Lung (tissue), 12 donors: ENCODE data around the gene PRICKLE1. TPM values are rescaled to one million over a fixed set of nuclear protein-coding genes. Genes with fewer than 3 reads are reported as not detected.

Source experiments
- ATAC-seq: fragments of 200-7000 bp; cut with Tn5 transposase; one replicate; pipeline ENCODE4 v1.9.1; 2020; ENCODE audit warnings: moderate number of reproducible peaks; ENCODE audit not compliant: insufficient read depth, low FRiP score
- DNase-seq, 3 donors: peaks; one replicate each; pipeline ENCODE4 v3.0.0-alpha.2; 2013 to 2017
- H3K27ac ChIP-seq, 2 donors: one replicate each; pipeline ENCODE4 v1.5.1; 2013; ENCODE audit warnings: mild to moderate bottlenecking in 2 of 2, moderate library complexity in 2 of 2, control low read depth in 1 of 2, inconsistent platforms in 1 of 2, low read depth in 1 of 2, low read length in 1 of 2
- H3K27me3 ChIP-seq, 3 donors: one replicate each; pipeline ENCODE4 v1.5.1; 2013; ENCODE audit warnings: low read length in 2 of 3; ENCODE audit not compliant: control insufficient read depth in 3 of 3, insufficient read depth in 3 of 3
- H3K36me3 ChIP-seq, 4 donors: one replicate each; pipeline ENCODE4 v1.5.1; 2013; ENCODE audit warnings: low read length in 4 of 4, mild to moderate bottlenecking in 1 of 4, moderate library complexity in 1 of 4; ENCODE audit not compliant: control insufficient read depth in 4 of 4, insufficient read depth in 4 of 4
- H3K4me1 ChIP-seq, 5 donors: one replicate each; pipeline ENCODE4 v1.5.1; 2013; ENCODE audit warnings: low read length in 5 of 5, mild to moderate bottlenecking in 2 of 5, moderate library complexity in 1 of 5; ENCODE audit not compliant: control insufficient read depth in 5 of 5, insufficient read depth in 5 of 5
- H3K4me3 ChIP-seq: one replicate; pipeline ENCODE4 v1.5.1; 2013; ENCODE audit warnings: mild to moderate bottlenecking, control low read depth, moderate library complexity
- H3K9ac ChIP-seq, 2 donors: one replicate each; pipeline ENCODE4 v1.5.1; 2013; ENCODE audit warnings: low read length in 2 of 2, control low read depth in 1 of 2; ENCODE audit not compliant: insufficient read depth in 1 of 2
- H3K9me3 ChIP-seq, 4 donors: one replicate each; pipeline ENCODE4 v1.5.1; 2013; ENCODE audit warnings: low read length in 3 of 4, mild to moderate bottlenecking in 1 of 4, moderate library complexity in 1 of 4; ENCODE audit not compliant: control insufficient read depth in 4 of 4, insufficient read depth in 3 of 4
- CTCF ChIP-seq: IDR thresholded peaks from 2 replicates; pipeline ENCODE4 v1.5.1; 2012; ENCODE audit warnings: mild to moderate bottlenecking; ENCODE audit errors: control extremely low read depth, extremely low read depth
- WGBS, 2 donors: extraction: QIAGEN DNeasy Blood & Tissue Kit; methylation state at CpG; one replicate each; pipeline ENCODE4 v1.1.7; 2013; 5-methylcytosine and 5-hydroxymethylcytosine counted together
- polyA plus RNA-seq, 2 donors: library from polyadenylated mRNA; stranded (reverse); fragments of 200-250 nt; gene quantifications; one replicate each; pipeline ENCODE4 v1.2.1, GENCODE V29; 2013
- total RNA-seq, 2 donors: library from RNA; depleted of rRNA in 1 of 2; stranded (reverse); fragments of >200 nt in 1 of 2; gene quantifications; one replicate each; pipeline ENCODE4 v1.2.1, GENCODE V29; 2014 to 2021
- donor health status: control.
- donor health status: control.
- donor health status: Bipolar disorder and iron deficiency.
- donor health status: healthy.
- donor health status: DM: yes; HTN: yes; CAD: no.

The PRICKLE1 gene
- total and polyA plus RNA-seq, 4 donors = 2.1 to 60.1 (median 7.8) TPM

DNA sequence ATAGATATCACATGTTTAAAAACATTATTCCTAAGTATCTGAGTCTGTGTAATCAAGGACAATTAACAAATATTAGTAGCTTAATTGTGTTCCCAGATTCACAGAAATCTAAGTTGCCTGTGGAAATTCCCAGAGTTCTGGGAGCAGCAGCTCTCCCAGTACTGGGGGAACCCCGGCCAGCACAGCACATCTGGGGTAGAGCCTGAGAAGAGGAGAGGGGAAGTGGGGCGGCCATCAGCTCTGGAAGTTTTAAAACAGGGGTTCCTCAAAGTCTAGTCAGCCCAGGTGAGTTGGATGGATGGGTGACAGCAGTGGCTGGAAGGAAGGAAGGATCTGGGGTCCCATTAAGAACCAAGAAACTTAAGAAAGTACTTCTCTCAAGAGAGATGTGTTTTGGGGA, 24.6 kb downstream of the PRICKLE1 start:
- ATAC-seq (no peak), DNase-seq (no peak)
- no peak overlapping the region for H3K9ac ChIP-seq
- 68 to 74% methylated on average over 2 of the region's 2 CpGs for WGBS, 2 donors
- peaks cover 0 to 7% (median 6%) of the 10 kb centered on the region in 5 donors for H3K4me1 ChIP-seq
- H3K27ac ChIP-seq = no peak overlapping the region
- TF ChIP-seq CTCF = no peak
- no peaks in the 10 kb centered on the region for H3K9me3 ChIP-seq
- H3K36me3 ChIP-seq = peaks cover 0 to 4% (median 0%) of the 10 kb centered on the region in 4 donors
- no peaks in the 10 kb centered on the region for H3K27me3 ChIP-seq
- no peak overlapping the region for H3K4me3 ChIP-seq

- Histone ChIP-seq H3K36me3 (peaks cover 0 to 4% (median 0%) of the 10 kb centered on the region in 4 donors), H3K9me3 (no peaks in the 10 kb centered on the region), H3K9ac (no peak overlapping the region), H3K4me3 (no peak overlapping the region), H3K27ac (no peak overlapping the region), H3K4me1 (peaks cover 0 to 9% (median 2%) of the 10 kb centered on the region in 5 donors), H3K27me3 (no peaks in the 10 kb centered on the region)
- no peak for TF ChIP-seq CTCF
- WGBS, 2 donors = 70 to 75% methylated on average over 3 of the region's 3 CpGs
- ATAC-seq = no peak
- peak in 1 of 3 donors; percentile 14 for DNase-seq
Measured at GRCh38 chr12:42564556-42564955, 25.0 kb downstream of the PRICKLE1 start.

- Histone ChIP-seq H3K27me3 (no peaks in the 10 kb centered on the region), H3K27ac (no peak overlapping the region), H3K9ac (no peak overlapping the region), H3K9me3 (no peaks in the 10 kb centered on the region), H3K4me1 (peaks cover 0 to 26% (median 0%) of the 10 kb centered on the region in 5 donors), H3K36me3 (peaks cover 0 to 4% (median 0%) of the 10 kb centered on the region in 4 donors), H3K4me3 (no peak overlapping the region)
- ATAC-seq (no peak), DNase-seq (no peak)
- 74 to 83% methylated on average over 1 of the region's 1 CpG for WGBS, 2 donors
- no peak for TF ChIP-seq CTCF
Measured at GRCh38 chr12:42560977-42561376, 28.6 kb downstream of the PRICKLE1 start.

DNA sequence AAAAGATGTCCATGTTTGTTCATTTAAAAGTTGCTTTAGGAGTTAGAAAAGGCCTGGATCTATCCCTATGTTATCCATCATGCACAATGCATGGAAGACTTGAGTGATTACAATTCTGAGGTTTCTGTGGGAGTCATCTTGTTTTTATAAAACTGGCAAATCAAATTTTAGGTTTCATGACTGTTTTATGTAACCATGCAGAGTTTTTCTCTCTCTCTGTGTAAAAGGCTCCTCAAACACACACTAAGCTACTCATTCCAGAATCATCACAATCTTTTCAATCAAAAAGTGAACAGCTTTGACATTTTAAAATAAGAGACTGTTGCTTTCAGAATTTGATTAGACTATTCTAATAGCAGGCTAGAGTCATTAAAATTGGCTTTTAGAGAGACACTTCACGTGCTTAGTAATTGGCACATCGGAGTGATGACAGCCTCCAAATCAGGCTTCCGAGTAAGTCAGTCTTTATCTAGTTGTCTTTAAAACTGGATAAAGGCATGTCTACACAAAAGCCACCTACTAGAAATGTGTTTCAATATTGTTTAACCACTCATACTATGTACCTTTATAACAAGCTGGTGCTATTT, 31.9 kb downstream of the PRICKLE1 start:
- no peaks in the 10 kb centered on the region for H3K9me3 ChIP-seq
- H3K27ac ChIP-seq = no peak overlapping the region
- H3K27me3 ChIP-seq = no peaks in the 10 kb centered on the region
- H3K9ac ChIP-seq = no peak overlapping the region
- 86 to 94% methylated on average over 3 of the region's 3 CpGs for whole genome bisulfite sequencing, 2 donors
- no peak overlapping the region for H3K4me3 ChIP-seq
- ATAC-seq (no peak), DNase-seq (no peak)
- H3K36me3 ChIP-seq = no peaks in the 10 kb centered on the region
- TF ChIP-seq CTCF = no peak
- H3K4me1 ChIP-seq = peaks cover 0 to 26% (median 0%) of the 10 kb centered on the region in 5 donors
